Mammary epithelial cell (primary cell): ENCODE measurements around the gene ANK3.

ENCODE experiments used
- EZH2 ChIP-seq: IDR thresholded peaks from 2 replicates; pipeline ENCODE4 v1.6.1; 2012; ENCODE audit warnings: low read length, inconsistent platforms, borderline replicate concordance
- TF ChIP-seq, protein P1 (sequence below), 2 donors: IDR thresholded peaks in 1 of 2; conservative IDR thresholded peaks in 1 of 2; 2 replicates each; pipeline ENCODE4 v1.5.1; 2011 to 2012; ENCODE audit warnings: inconsistent platforms in 2 of 2, low read length in 2 of 2, mild to moderate bottlenecking in 2 of 2, control low read depth in 1 of 2, low read depth in 1 of 2; ENCODE audit not compliant: insufficient read depth in 1 of 2; ENCODE audit errors: extremely low read depth in 1 of 2

DNA sequence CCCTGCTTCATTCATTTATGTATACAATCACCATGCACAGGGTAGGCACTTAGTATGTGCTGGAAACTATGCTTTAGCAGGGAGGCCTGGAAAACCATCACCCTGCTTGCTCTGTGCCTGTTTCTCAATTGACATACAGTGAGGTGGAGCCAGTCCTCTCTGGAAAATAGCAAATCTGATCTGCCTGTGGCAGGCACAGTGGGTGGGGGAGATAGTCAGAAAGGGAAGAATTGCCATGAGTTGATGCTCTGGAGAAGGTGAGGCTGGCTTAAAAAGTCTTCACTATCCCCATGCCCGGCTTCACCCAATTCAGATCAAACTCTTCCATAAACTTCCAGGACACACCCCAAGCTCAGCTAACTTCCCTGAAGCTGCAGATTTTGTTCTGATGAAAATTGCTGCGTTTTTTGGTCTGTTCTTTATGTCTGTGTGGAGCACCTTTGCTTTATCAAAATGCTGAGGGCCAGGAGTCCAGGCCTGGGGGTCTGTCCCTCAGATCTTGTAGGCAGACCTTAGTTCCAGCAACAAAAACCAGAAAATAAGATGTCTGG, 84.8 kb downstream of the ANK3 start:
- TF ChIP-seq, protein P1, sequence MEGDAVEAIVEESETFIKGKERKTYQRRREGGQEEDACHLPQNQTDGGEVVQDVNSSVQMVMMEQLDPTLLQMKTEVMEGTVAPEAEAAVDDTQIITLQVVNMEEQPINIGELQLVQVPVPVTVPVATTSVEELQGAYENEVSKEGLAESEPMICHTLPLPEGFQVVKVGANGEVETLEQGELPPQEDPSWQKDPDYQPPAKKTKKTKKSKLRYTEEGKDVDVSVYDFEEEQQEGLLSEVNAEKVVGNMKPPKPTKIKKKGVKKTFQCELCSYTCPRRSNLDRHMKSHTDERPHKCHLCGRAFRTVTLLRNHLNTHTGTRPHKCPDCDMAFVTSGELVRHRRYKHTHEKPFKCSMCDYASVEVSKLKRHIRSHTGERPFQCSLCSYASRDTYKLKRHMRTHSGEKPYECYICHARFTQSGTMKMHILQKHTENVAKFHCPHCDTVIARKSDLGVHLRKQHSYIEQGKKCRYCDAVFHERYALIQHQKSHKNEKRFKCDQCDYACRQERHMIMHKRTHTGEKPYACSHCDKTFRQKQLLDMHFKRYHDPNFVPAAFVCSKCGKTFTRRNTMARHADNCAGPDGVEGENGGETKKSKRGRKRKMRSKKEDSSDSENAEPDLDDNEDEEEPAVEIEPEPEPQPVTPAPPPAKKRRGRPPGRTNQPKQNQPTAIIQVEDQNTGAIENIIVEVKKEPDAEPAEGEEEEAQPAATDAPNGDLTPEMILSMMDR (conservative IDR thresholded peaks at IDR 0.05 in 1 of 2, IDR thresholded peaks at IDR 0.05 in 1 of 2; ENCODE audit: extremely low read depth in 1 of 2, insufficient read depth in 1 of 2, low read depth in 1 of 2, low read length in 2 of 2): no peak
- no peak for TF ChIP-seq EZH2
